HUES64 (cell line): Measurements from ENCODE around the gene OSCP1.

Experiments used
- H3K27ac ChIP-seq: 2 replicates; pipeline ENCODE4 v1.7.0; 2013; ENCODE audit warnings: low read depth, low read length, inconsistent platforms
- H3K27me3 ChIP-seq: 2 replicates; pipeline ENCODE4 v1.6.1; 2013; ENCODE audit warnings: mild to moderate bottlenecking, low read length; ENCODE audit not compliant: insufficient read depth
- H3K36me3 ChIP-seq: 2 replicates; pipeline ENCODE4 v1.6.1; 2013; ENCODE audit warnings: mild to moderate bottlenecking, low read length; ENCODE audit not compliant: insufficient read depth
- H3K4me1 ChIP-seq: 2 replicates; pipeline ENCODE4 v1.6.1; 2013; ENCODE audit warnings: mild to moderate bottlenecking, low read length, moderate library complexity; ENCODE audit not compliant: insufficient read depth
- H3K4me3 ChIP-seq: 2 replicates; pipeline ENCODE4 v1.5.1; 2013; ENCODE audit warnings: mild to moderate bottlenecking, low read length, moderate library complexity
- H3K9ac ChIP-seq: 2 replicates; pipeline ENCODE4 v1.6.1; 2013; ENCODE audit warnings: mild to moderate bottlenecking, low read depth, low read length
- H3K9me3 ChIP-seq: 2 replicates; pipeline ENCODE4 v1.6.1; 2013; ENCODE audit warnings: low read depth, low read length; ENCODE audit not compliant: insufficient read depth
- WGBS: fragments of 150-250, 120-280 bp; methylation state at CpG from one replicate; pipeline ENCODE4 v1.1.7; 2013; ENCODE audit warnings: missing lambda C conversion rate; 5-methylcytosine and 5-hydroxymethylcytosine counted together

The OSCP1 gene

DNA sequence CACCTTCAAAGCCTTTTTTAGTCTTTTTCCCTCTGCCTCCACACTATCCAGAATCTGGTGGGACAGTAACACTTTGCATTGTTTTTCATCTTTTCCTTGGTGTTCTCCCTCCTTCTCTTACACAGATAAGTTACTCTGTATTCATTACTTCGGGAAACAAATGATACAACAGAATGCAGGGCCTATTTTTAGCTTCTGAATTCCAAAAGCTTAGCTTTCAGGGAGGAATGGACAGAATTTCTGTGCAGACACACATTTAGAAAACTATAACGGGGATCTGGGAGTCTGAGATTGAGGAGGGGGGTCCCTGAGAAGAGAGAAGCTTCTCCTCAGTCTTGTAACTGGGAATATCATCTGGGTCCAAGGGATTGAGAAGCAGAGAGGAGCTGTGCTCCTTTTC is 61.0 kb downstream of the OSCP1 start:
- no peaks in the 10 kb centered on the region for H3K27me3 ChIP-seq
- no peak overlapping the region for H3K9ac ChIP-seq

DNA sequence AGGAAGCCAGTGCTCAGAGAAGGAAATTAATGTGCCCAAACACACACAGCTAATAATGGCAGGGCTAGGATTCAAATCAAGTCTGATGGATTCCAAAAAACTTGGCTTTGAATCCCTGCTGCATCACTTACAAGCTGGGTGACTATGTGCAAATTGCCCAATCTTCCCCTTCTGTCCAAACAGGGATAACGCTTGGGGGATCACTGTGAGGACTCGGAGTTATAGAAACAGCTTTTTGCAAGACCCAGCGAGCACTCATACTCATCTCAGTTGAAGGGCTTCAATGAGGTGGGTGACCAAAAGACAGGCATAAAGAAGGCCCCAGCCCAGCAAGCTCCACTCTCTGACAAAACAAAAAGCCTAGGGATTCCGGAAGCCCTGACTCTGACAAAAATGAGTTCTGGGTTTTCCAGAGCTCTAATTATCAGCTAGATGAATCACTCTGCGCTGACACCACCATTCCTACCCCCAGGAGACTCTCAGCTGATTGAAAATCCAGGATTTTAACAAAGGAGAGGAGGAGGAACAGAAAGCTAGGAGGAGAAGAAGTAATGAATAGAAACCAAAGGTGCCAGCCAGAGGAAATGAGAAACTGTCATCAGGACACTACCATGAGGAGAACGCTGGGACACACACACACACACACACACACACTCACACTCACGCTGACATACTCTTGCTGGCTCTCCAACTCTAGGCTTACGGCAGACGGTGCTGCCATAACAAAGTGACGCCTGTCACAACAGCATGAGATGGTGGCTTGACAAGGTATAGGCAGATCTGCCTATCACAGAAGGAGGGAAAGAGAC is 62.9 kb downstream of the OSCP1 start:
- H3K9ac ChIP-seq, result peak overlapping the region; percentile 96
- H3K36me3 ChIP-seq, result peaks cover 19% of the 10 kb centered on the region
- peaks cover 21% of the 10 kb centered on the region for H3K4me1 ChIP-seq
- peak overlapping the region; percentile 76; the same call in 1 of the 2 replicates for H3K4me3 ChIP-seq
- H3K9me3 ChIP-seq, result no peaks in the 10 kb centered on the region
- H3K27me3 ChIP-seq, result no peaks in the 10 kb centered on the region
- H3K27ac ChIP-seq, result peak overlapping the region; percentile 99
- 61% methylated on average over 9 of the region's 10 CpGs for WGBS

More for the DNA sequence above, 61.0 kb downstream of the OSCP1 start:
- Histone ChIP-seq H3K4me3 (no peak overlapping the region), H3K36me3 (peaks cover 35% of the 10 kb centered on the region), H3K9me3 (no peaks in the 10 kb centered on the region), H3K4me1 (peaks cover 20% of the 10 kb centered on the region), H3K27ac (no peak overlapping the region)
- 96% methylated on average over 2 of the region's 2 CpGs for WGBS

DNA sequence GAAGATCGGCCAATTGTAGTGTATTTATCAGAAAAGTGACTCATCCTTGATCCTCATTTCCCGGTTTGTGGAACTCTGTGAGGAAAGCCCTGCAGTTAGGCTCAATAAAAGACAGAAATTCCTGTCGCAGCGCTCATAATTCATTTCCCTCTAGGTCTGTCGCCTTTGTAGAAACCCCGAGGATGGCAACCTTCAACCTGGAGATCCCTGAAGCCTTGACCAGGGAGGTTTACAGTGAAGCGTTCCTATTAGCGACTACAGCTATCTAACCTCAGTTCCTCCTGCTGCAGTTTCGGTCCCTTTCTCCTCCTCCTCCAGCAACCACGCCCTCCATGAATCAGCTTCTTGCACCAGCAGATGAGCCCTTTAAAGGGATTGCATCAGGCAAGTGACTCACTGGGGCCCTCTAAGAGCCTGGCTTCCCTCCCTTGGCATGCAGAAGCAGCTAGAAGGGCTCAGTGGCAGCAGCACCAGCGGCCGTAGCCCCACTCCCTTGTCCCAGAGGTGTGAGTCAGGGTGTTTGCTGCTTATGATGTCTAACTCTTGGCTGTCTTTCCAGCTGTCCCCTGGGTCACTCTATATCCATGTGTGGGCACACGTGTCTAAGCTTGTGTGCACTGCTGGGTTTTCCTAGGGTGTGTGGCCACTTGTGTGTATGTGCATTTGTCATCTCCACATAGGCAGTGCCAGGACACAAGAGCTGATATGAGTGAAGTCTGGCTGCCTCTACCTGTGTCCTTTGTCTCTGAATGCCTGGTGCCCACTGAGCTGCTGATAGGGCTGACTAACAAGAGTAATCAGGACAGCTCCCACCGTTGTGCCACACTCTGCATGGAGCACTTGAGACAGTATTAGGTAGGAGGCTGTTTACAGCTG is 63.7 kb downstream of the OSCP1 start:
- WGBS, result 5% methylated on average over 14 of the region's 14 CpGs
- H3K4me1 ChIP-seq, result peaks cover 21% of the 10 kb centered on the region
- no peaks in the 10 kb centered on the region for H3K27me3 ChIP-seq
- peak overlapping the region; percentile 76 for H3K4me3 ChIP-seq
- H3K36me3 ChIP-seq, result peaks cover 11% of the 10 kb centered on the region
- no peaks in the 10 kb centered on the region for H3K9me3 ChIP-seq
- H3K9ac ChIP-seq, result peak overlapping the region; percentile 96
- peak overlapping the region; percentile 99 for H3K27ac ChIP-seq

DNA sequence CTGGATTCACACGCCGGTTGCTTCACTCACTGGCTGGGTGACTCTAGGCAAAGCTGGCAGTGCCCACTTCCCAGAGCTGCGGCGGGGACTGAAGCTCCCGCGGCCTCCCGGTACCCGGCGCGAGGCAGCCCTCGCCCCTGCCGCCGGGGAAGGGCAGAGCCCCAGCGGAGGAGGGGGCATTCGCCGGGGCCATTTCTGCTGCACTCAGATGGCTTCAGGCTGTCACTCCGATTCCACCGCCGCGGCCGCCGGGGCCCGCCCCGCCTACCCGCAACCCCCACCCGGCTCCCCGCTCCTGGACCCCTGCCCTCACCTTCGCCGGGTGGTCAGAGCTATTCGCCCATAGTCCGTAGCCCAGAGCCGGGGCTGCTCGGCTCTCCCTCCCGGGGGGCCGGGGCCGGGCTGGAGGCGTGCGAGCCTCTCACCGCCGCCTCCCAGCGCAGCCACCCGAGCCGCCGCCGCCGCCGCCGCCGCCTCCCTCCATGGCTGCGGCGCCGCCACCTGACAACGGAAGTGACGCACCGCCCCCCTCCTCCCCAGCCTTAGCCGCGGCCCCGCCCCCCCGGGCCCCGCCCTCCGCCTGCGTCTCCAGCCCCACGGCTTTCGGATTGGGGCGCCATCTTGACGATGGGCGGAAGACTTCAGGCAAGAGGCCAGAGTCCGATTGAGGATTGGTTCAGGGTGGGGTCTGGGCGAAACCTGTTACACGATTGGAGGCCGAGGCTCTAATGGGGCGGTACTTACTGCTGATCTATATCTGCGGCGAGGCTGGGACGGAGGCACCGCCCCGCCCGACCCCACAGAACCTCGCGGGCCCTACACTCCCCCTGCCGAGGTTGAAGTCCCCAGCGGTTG is 64.6 kb downstream of the OSCP1 start, which contains the start of gene STK40:
Gene STK40, minus strand, starts transcription at position 515 of the 855 bp plus-strand sequence. CDS start 24,592 bp downstream, outside the sequence.
- H3K9ac ChIP-seq, result peak within 1 kb of the TSS; percentile 96
- H3K9me3 ChIP-seq, result no peaks in the 10 kb centered on the region
- peak within 1 kb of the TSS; percentile 93 for H3K4me3 ChIP-seq
- peaks cover 9% of the 10 kb centered on the region; the same call in 1 of the 2 replicates for H3K36me3 ChIP-seq
- H3K27me3 ChIP-seq, result no peaks in the 10 kb centered on the region
- peak within 1 kb of the TSS; percentile 99 for H3K27ac ChIP-seq
- WGBS, result under 1% methylated on average over 82 of the region's 82 CpGs
- H3K4me1 ChIP-seq, result peaks cover 21% of the 10 kb centered on the region

DNA sequence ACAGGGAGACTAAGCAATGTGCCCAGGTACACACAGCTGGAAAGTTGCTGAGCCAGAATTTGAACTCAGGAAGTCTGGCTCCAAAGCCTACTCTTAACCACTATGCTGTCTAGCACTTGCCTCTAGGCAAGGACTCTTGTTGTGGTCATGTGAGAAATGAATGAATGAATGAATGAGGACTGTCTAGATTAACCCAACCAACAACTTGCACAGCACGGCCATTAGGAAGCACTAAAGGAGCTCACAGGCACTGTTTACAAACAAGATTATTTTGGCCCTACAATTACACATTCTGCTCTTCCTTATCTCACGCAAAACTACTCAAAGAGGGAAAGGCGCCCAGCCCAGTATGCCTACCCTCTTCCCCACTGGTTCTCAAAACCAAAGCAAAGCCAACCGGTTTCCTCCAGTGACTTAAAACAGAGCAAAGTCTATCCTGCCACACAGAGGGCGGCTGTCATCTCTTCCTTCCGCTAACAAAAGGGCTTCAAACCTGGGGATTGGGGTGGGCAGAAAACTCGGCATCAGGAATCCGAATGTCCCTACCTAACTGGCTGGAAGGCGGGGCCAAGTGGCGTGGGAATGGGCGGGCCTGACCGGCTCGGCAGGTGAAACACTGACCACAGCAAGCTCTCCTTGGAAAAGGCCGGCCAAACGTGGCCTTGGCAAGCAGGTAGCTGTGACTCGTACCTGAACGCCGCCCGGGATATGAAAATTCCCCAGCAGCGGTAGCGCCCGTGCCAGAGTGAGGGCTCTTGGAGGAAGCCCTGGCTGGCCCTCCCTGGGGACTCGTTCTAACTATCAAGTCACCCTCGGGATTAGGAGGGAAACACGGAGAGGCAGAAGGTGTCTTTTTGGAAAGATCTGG is 65.5 kb downstream of the OSCP1 start:
- WGBS, result 4% methylated on average over 25 of the region's 25 CpGs
- H3K27ac ChIP-seq, result peak overlapping the region; percentile 64; the same call in 1 of the 2 replicates
- no peaks in the 10 kb centered on the region for H3K27me3 ChIP-seq
- H3K9me3 ChIP-seq, result no peaks in the 10 kb centered on the region
- peak overlapping the region; percentile 70 for H3K9ac ChIP-seq
- peaks cover 21% of the 10 kb centered on the region for H3K4me1 ChIP-seq
- H3K4me3 ChIP-seq, result peak overlapping the region; percentile 93
- 0 out of 2 replicates have a peak, but pooled peaks cover 4% of the 10 kb centered on the region for H3K36me3 ChIP-seq

DNA sequence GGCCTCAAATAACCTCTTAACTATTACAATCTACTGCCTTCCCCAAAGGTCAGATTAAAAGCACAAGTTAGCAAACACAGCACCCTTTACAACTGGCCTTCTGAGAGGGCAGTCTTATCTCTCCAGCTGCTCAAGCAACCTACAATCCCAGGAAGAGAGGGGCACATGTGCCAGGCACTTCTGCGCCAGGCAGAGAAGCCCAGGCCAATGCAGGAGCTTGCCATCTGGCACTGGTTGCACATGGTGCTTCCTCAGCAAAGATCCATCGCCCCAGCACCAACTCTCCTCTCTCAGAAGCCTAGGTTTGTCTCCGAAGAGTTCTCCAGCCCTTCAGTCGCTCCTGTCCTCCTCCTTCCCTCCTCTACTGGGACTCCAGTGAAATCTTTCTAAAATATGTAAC is 67.0 kb downstream of the OSCP1 start:
- peaks cover 21% of the 10 kb centered on the region for H3K4me1 ChIP-seq
- H3K36me3 ChIP-seq, result 0 out of 2 replicates have a peak, but pooled peaks cover 4% of the 10 kb centered on the region
- no peaks in the 10 kb centered on the region for H3K27me3 ChIP-seq
- WGBS, result 90% methylated on average over 4 of the region's 4 CpGs
- H3K27ac ChIP-seq, result no peak overlapping the region
- H3K4me3 ChIP-seq, result no peak overlapping the region
- H3K9ac ChIP-seq, result no peak overlapping the region
- H3K9me3 ChIP-seq, result no peaks in the 10 kb centered on the region

DNA sequence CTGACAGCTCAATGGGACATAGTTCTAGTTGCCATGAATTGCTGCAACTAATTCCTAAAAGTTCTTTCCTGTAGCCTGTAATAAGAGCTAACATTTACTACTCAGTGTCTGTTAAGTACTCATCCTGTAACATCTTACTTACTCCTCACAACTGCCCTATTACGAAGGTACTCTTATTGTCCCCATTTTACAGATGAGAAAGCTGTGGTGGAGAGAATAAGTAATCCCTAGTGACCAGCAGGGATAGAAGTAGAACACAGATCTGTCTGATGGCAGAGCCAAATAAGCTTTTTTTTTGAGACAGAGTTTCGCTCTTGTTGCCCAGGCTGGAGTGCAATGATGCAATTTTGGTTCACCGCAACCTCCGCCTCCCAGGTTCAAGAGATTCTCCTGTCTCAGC is 67.6 kb downstream of the OSCP1 start:
- no peak overlapping the region for H3K9ac ChIP-seq

DNA sequence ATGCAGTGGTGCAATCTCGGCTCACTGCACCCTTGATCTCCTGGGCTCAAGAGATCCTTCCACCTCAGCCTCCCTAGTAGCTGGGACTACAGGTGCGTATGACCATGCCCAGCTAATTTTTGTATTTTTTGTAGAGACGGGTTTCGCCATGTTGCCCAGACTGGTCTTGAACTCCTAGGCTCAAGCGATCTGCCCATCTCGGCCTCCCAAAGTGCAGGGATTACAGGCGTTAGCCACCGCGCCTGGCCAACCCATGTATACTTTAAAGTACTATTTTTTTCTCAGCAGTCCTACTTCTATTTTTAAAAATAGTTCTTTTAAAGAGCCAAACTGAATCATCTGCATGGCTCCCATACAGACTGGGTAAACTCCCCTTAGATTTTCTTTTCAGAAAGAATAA is 68.0 kb downstream of the OSCP1 start:
- Histone ChIP-seq H3K27me3 (no peaks in the 10 kb centered on the region), H3K4me3 (no peak overlapping the region), H3K9ac (no peak overlapping the region), H3K9me3 (no peaks in the 10 kb centered on the region), H3K27ac (no peak overlapping the region), H3K36me3 (0 out of 2 replicates have a peak, but pooled peaks cover 7% of the 10 kb centered on the region), H3K4me1 (peaks cover 14% of the 10 kb centered on the region)
- WGBS, result 95% methylated on average over 9 of the region's 9 CpGs

More for the DNA sequence above, 67.6 kb downstream of the OSCP1 start:
- Histone ChIP-seq H3K27me3 (no peaks in the 10 kb centered on the region), H3K9me3 (no peaks in the 10 kb centered on the region), H3K36me3 (0 out of 2 replicates have a peak, but pooled peaks cover 7% of the 10 kb centered on the region), H3K27ac (no peak overlapping the region), H3K4me3 (no peak overlapping the region), H3K4me1 (peaks cover 18% of the 10 kb centered on the region)
- WGBS, result 98% methylated on average over 4 of the region's 4 CpGs

DNA sequence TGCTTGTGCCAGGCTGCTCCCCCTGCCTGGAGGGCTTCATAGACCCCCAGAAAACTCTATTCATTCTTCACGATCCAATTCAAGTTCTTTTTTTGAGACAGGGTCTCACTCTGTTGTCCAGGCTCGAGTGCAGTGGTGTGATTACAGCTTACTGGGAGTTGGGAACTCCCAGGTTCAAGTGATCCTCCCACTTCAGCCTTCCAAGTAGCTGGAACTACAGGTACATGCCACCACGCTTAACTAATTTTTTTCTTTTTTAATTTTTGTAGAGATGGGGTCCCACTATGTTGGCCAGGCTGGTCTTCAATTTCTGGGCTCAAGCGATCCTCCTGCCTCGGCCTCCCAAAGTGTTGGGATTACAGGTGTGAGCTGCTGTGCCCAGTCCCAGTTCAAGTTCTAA is 68.8 kb downstream of the OSCP1 start:
- H3K4me1 ChIP-seq, result peaks cover 7% of the 10 kb centered on the region; the same call in 1 of the 2 replicates
- 0 out of 2 replicates have a peak, but pooled peaks cover 7% of the 10 kb centered on the region for H3K36me3 ChIP-seq
- no peak overlapping the region for H3K4me3 ChIP-seq
- H3K9me3 ChIP-seq, result no peaks in the 10 kb centered on the region
- no peaks in the 10 kb centered on the region for H3K27me3 ChIP-seq
- 98% methylated on average over 5 of the region's 5 CpGs for WGBS
- no peak overlapping the region for H3K9ac ChIP-seq
- H3K27ac ChIP-seq, result no peak overlapping the region
